ENCODE data around the gene ZNF766. TPM values are rescaled to one million over a fixed set of nuclear protein-coding genes. Genes with fewer than 3 reads are reported as not detected.

The ZNF766 gene
- total and polyA plus RNA-seq, 2 of the 13 experiments (the other 11 are each of a cell fraction or from before 2014, with no cell fraction given) = 5.2 to 10.3 TPM

- TF ChIP-seq TFDP2 (CRISPR knock-in tag; IDR thresholded peaks at IDR 0.05) (peak; percentile 52; the same call in 1 of the 2 replicates), E2F1 (CRISPR knock-in tag; IDR thresholded peaks at IDR 0.05) (no peak), IRF9 (CRISPR knock-in tag; IDR thresholded peaks at IDR 0.05; ENCODE audit: borderline replicate concordance) (no peak), ZSCAN20 (CRISPR knock-in tag; IDR thresholded peaks at IDR 0.05; ENCODE audit: borderline replicate concordance) (no peak), FOXK1 (CRISPR knock-in tag; IDR thresholded peaks at IDR 0.05; ENCODE audit: borderline replicate concordance, low read depth) (peak; percentile 23; the same call in 1 of the 2 replicates), SALL2 (CRISPR knock-in tag; IDR thresholded peaks at IDR 0.05) (0 out of 2 replicates have a peak, but pooled peaks have one; percentile 29), ZNF724P (CRISPR knock-in tag; IDR thresholded peaks at IDR 0.05; ENCODE audit: borderline replicate concordance) (peak; percentile 51; the same call in 1 of the 2 replicates), ZNF235 (CRISPR knock-in tag; IDR thresholded peaks at IDR 0.05; ENCODE audit: borderline replicate concordance) (no peak), HES4 (CRISPR knock-in tag; IDR thresholded peaks at IDR 0.05; ENCODE audit: borderline replicate concordance) (0 out of 2 replicates have a peak, but pooled peaks have one; percentile 20), ZBTB38 (CRISPR knock-in tag; IDR thresholded peaks at IDR 0.05) (peak; percentile 29; the same call in 1 of the 2 replicates), ZMAT3 (CRISPR knock-in tag; conservative IDR thresholded peaks at IDR 0.05) (peak; percentile 52), ARID3A (IDR thresholded peaks at IDR 0.05; ENCODE audit: low read depth, low read length) (no peak), ZUFSP (CRISPR knock-in tag; IDR thresholded peaks at IDR 0.05; ENCODE audit: borderline replicate concordance) (no peak), ZNF569 (CRISPR knock-in tag; IDR thresholded peaks at IDR 0.05; ENCODE audit: borderline replicate concordance) (no peak), ATRX (CRISPR knock-in tag; IDR thresholded peaks at IDR 0.05; ENCODE audit: borderline replicate concordance) (no peak), ELF1 (CRISPR knock-in tag; IDR thresholded peaks at IDR 0.05) (peak; percentile 94), CERS6 (CRISPR knock-in tag; IDR thresholded peaks at IDR 0.05) (no peak), SRSF1 (optimal IDR thresholded peaks at IDR 0.05; ENCODE audit: low read depth, low read length) (peak; percentile 67)
These were observed 27.6 kb downstream of the ZNF766 start, which contains the start of gene ZNF480 (continued) for GRCh38 chr19:52296773-52297600.
